ENCODE measurements around the gene IDH3B. TPM values are rescaled to one million over a fixed set of nuclear protein-coding genes. Genes with fewer than 3 reads are reported as not detected.

The IDH3B gene
- total and polyA plus RNA-seq, 2 of the 13 experiments (the other 11 are each of a cell fraction or from before 2014, with no cell fraction given): 215 to 254 TPM

GRCh38 chr20:2693286-2694007, 29.4 kb upstream of the IDH3B start (continued):
- 0 out of 2 replicates have a peak, but pooled peaks have one; percentile 46 for TF ChIP-seq ZNF784 (CRISPR knock-in tag; IDR thresholded peaks at IDR 0.05; ENCODE audit: borderline replicate concordance)
- TF ChIP-seq ZNF660 (CRISPR knock-in tag; IDR thresholded peaks at IDR 0.05; ENCODE audit: borderline replicate concordance, low read depth): no peak
- TF ChIP-seq MAZ (IDR thresholded peaks at IDR 0.05; ENCODE audit: borderline replicate concordance, low read depth, low read length): no peak
- 0 out of 2 replicates have a peak, but pooled peaks have one; percentile 49 for TF ChIP-seq MAZ (CRISPR knock-in tag; IDR thresholded peaks at IDR 0.05; ENCODE audit: low read depth)
- peak; percentile 34; the same call in 1 of the 2 replicates for TF ChIP-seq EZH2 (conservative IDR thresholded peaks at IDR 0.05; ENCODE audit: low read depth, low read length)
- no peak for TF ChIP-seq SCMH1 (CRISPR knock-in tag; IDR thresholded peaks at IDR 0.05; ENCODE audit: borderline replicate concordance)
- no peak for TF ChIP-seq HOXD1 (CRISPR knock-in tag; IDR thresholded peaks at IDR 0.05)
- TF ChIP-seq NR2F2 (IDR thresholded peaks at IDR 0.05; ENCODE audit: borderline replicate concordance, low read depth): no peak
- TF ChIP-seq ATF2 (CRISPR knock-in tag; IDR thresholded peaks at IDR 0.05): no peak
- TF ChIP-seq SMAD3 (CRISPR knock-in tag; IDR thresholded peaks at IDR 0.05): no peak
- no peak for TF ChIP-seq PBX3 (CRISPR knock-in tag; IDR thresholded peaks at IDR 0.05; ENCODE audit: borderline replicate concordance)
- no peak for TF ChIP-seq SMAD9 (CRISPR knock-in tag; IDR thresholded peaks at IDR 0.05)
- no peak for TF ChIP-seq PHF8 (CRISPR knock-in tag; IDR thresholded peaks at IDR 0.05)
- TF ChIP-seq SRSF9 (IDR thresholded peaks at IDR 0.05; ENCODE audit: borderline replicate concordance, insufficient read depth, low read depth, low read length, poor library complexity, severe bottlenecking): no peak
- TF ChIP-seq ARID5B (CRISPR knock-in tag; IDR thresholded peaks at IDR 0.05): no peak
- no peak for TF ChIP-seq RBAK (CRISPR knock-in tag; IDR thresholded peaks at IDR 0.05)
- TF ChIP-seq TEAD2 (CRISPR knock-in tag; IDR thresholded peaks at IDR 0.05): no peak
- no peak for TF ChIP-seq CAMTA2 (CRISPR knock-in tag; IDR thresholded peaks at IDR 0.05; ENCODE audit: borderline replicate concordance)

Measured in HepG2 (cell line).